ENCODE measurements around the gene WHAMM.
A peak's percentile ranks its signal among the peaks of the same experiment; 100 is the strongest.
"Not testable (repeated sequence)": the region's sequence is repeated elsewhere in the genome, so short reads cannot be mapped to it uniquely, and the experiment has no call there.

WHAMM gene, protein sequence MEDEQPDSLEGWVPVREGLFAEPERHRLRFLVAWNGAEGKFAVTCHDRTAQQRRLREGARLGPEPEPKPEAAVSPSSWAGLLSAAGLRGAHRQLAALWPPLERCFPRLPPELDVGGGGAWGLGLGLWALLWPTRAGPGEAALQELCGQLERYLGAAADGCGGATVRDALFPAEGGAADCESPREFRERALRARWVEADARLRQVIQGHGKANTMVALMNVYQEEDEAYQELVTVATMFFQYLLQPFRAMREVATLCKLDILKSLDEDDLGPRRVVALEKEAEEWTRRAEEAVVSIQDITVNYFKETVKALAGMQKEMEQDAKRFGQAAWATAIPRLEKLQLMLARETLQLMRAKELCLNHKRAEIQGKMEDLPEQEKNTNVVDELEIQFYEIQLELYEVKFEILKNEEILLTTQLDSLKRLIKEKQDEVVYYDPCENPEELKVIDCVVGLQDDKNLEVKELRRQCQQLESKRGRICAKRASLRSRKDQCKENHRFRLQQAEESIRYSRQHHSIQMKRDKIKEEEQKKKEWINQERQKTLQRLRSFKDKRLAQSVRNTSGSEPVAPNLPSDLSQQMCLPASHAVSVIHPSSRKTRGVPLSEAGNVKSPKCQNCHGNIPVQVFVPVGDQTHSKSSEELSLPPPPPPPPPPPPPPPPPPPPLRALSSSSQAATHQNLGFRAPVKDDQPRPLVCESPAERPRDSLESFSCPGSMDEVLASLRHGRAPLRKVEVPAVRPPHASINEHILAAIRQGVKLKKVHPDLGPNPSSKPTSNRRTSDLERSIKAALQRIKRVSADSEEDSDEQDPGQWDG

DNA sequence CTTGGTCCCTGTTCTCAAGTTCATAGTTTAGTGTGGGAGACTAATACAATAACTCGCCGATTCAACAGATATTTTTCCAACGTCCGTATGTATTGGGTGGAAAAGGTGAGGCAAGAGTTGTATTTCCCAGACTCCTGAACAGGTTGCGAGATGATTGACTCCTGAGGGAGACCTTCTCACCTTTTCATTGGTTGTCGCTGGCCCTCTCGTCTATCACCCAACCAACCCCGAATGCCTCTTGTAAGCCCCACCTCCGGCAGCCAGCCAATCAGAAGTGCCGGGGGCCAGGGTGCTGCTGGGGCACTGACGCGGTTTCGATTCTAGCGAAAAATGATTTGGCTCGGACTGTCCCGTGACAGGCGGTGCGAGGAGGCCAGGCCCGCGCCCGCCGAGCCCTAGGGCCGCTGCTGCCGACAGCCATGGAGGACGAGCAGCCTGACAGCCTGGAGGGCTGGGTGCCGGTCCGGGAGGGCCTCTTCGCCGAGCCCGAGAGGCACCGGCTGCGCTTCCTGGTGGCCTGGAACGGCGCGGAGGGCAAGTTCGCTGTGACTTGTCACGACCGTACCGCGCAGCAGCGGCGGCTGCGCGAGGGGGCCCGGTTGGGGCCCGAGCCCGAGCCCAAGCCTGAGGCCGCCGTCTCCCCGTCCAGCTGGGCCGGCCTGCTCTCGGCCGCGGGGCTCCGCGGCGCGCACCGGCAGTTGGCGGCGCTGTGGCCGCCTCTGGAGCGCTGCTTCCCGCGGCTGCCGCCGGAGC, at the start of gene WHAMM:
WHAMM (plus strand) TSS at position 321 of the 753 bp plus-strand sequence; CDS start at position 420, 99 bp downstream.
- peak; percentile 93 for DNase-seq

DNA sequence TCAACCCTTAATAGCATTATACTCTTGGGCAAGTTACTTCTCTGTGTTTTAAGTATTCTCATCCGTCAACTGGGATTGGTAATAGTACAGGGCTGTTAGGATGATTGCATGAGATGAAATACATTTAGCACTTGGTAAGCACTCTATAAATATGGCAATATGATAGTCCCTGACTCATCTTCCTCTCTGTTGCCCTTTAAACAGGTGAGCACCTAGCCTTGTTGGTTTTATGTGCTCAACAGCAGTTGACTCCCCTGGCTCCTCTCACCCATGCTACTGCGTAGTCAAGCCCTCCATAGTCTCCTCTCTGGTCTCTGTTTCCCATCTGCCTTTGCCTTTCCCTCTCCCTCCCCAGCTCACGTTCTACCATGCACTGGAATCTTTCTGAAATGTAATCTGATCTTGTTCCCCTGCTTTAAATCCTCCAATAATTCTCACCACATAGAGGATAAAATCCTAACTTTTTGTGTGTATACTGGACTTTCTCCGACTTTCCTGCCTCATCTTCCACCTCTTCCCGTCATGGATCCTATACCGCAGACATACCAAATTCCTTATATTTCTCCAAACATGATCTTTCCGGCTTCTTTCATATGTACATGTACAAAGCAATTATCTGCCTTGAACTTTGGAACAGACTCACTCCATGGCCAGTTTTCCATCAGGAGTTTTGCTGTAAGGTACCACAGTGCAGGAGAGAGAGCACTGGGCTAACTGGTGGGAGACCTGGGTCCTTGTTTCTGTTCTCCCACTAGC, 45.9 kb upstream of the WHAMM start:
- no peak for DNase-seq

DNA sequence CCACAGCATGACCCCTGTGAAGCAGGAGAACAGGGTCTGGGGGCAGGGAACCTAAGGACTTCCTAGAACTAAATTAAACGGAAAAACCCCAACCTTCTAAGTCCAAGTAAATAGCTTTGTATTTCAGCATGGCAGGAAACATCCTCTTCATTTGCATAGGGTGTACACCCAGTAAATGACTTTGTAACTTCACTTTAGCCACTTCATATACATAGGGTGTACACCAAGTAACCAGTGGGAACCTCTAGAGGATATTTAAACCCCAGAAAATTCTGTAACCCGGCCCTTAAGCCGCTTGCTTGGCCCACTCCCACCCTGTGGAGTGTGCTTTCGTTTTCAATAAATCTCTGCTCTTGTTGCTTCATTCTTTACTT, 45.3 kb upstream of the WHAMM start:
- no peak for DNase-seq

DNA sequence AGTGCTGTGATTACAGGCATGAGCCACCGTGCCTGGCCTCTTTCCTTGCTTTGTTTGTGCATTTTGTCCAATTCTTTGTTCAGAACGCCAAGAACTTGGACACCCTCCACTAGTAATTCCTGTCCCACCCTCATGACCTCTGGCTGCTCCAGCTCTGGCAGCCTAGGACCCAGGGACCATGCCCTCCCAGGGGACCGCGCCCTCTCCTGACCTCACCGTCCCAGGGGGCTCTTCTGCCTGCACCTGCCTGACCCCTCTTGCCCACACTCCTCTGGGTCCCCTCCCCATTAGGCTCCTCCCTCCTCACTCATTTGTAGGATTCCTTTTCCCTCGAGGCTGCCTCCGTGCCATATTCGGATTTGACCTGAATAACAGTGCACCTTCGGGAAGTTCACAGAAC, 44.7 kb upstream of the WHAMM start:
- no peak for DNase-seq

DNA sequence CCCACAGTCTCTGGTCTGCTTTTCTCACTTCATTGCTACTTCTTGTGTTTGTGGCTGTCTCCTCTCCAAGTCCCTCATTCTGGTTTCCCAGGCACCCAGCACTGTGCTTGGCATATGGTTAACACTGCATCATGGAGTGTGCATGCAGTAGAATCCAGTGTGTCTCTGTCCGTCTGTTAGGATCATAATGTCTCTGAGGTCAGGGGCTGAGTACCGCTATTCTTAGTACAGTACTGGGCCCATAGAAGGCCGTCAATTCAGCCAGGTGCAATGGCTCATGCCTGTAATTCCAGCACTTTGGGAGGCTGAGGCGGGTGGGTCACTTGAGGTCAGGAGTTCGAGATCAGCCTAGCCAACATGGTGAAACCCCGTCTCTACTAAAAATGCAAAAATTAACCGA, 43.2 kb upstream of the WHAMM start:
- not testable (repeated sequence) for DNase-seq

DNA sequence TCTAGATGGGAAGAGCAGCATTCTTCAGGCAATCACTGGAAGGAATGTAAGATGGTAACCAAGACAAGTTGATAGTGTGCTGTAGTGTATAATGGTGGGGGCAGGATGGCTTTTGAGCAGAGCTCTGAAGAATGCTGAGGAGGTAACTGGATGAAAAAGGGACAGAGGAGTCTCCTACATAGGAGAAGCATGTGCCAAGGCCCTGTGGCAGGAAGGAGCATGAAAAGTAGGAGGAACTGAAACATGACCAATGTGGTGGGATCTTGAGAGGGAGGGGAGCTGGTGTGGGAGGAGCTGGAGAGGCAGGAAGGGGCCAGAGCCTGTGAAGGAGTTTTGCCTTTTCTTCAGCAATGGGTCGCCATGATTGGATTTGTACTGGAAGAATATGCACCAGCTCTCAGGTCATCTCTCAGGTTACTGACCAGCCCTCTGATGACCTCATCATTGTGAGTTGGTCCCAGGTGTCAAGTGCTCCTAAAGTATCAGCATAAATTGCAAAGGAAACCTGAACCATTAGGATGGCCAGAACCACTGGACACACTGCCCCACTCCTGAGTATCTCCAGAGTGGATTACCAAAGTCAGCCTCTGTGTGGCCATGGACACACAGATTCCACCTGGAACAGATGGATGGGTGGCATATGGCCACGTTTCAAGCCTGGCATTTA, 42.1 kb upstream of the WHAMM start:
- no peak for DNase-seq

DNA sequence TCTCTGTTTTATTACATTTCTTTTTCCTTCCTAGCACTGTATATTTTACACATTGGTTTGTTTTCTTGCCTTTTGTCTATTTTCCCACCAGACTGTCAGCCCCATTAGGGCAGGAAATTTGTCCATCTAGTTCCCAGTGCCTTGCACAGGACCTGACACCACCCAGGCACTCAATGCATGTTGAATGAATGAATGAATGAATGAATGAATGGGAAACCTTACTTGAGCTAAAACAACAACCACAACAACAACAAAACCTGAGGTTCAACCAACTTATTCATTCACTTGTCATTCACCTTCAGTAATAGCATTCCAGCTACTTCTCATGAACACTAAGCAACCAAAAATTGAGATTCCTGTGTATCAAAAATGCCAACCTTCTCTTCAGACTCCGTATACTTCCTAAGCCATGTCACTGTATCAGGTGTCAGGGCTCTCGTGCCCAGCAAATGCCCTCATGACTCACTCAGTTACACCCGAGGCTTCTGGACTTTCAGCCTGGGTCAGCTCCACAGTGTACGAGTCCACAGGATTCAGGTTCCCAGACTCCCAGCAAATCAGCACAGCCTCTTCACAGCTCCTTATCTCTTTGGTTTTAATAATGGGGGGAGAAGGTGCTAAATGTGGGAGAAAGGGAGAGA, 40.9 kb upstream of the WHAMM start:
- DNase-seq = no peak

DNA sequence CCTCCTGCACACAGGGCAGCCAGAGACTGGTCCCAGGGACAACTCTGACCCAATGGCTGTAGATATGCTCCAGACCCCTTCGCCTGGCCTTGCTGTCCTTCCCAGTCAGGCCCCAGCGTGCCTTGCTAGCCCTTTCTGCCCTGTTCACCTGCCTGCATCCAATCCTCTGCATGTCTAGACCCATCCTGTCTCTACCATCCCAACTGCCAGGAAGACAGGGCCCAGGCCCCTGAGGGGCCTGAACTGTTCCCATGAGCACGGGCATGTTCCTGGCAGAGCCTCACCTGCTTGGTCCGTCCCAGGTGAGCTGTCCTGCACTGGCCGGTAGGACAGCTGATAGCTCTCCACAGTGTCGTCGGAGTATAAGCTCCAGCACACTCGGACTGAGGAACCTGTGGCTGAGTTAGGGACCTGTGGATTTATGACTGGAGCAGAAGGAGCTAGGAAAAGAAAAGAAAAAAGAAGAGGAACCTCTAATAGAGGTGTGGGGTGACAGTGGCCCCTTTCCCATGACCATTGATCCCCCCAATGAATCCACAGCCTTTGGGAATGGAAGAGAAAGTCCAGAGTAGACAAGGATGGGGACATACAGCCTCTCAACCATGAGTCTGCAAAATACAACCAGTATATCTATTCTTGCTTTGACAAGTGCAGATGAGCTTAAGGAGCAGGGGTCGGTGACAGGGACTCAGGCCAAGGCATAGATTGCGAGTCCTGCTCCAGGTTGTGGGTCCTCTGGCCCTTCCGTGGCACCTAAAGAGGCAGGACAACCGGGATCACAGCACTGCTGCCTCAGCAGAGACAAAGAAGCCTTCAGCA, 37.4 kb upstream of the WHAMM start:
- no peak for DNase-seq

DNA sequence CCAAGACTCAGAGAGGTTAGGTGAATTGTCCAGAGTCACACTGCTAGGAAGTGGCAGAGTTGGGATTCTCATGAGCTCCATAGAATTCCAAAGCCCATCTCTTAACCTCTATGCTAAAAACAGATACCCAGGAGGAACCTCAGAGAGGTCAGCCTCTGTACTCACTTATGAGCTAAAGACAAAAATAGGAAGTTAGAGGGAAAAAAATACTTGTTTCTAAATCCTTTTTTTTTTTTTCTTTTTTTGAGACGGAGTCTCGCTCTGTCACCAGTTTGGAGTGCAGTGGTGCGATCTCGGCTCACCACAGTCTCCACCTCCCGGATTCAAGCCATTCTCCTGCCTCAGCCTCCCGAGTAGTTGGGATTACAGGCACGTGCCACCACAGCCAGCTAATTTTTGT, 34.9 kb upstream of the WHAMM start:
- DNase-seq = no peak

DNA sequence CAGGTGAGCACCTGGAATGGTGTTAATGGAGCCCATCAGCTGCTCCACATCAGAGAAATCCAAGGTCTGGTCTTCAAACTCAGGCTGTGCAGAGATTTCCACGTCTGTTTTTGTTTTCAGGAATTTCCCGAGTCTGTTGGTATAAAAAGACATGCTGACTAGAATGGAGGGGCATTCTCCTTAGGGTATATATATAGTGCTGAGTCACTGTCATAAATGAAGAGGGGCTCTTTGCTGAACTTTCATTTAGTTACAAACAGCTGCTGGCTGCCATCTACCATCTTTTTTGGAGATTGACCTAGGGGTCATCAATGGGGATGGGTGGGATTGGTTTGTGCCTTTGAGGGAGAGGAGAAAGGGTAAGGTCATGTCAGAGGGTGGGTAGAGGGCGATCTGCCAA, 30.7 kb upstream of the WHAMM start:
- DNase-seq = no peak

DNA sequence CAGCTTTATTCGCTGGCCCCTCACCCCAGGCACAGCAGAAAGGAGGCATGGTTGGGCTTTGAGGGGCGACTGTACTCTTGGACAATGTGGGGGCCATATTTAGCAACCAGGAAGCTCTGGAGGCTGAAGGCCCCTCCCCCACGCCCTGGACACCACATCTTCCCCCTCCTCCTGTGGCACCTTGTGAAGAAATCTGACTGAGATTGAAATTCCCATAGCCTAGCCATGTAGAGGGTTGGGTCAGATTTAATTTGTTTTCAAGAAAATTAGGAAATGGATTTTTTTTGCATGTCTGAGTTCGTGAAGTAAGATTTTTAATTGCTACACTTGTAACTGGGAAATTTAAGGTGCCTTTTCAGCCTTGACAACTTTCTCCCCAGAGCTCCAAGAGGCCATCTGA, 28.1 kb upstream of the WHAMM start:
- no peak for DNase-seq

DNA sequence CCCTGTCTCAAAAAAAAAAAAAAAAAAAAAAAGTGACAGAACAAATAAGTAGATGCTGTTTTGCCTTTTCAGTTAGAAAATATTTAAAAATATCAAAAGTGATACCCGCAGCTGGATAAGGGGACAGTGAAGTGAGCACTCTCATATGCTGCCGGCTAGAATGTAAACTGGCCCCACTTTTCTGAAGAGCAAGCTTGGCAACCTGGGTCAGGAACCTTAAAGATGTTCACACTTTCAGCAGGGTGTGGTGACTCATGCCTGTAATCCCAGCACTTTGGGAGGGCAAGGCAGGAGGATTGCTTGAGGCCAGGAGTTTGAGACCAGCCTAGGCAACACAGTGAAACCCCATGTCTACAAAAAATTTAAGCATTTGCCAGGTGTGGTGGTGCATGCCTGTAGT, 20.9 kb upstream of the WHAMM start:
- no peak for DNase-seq

DNA sequence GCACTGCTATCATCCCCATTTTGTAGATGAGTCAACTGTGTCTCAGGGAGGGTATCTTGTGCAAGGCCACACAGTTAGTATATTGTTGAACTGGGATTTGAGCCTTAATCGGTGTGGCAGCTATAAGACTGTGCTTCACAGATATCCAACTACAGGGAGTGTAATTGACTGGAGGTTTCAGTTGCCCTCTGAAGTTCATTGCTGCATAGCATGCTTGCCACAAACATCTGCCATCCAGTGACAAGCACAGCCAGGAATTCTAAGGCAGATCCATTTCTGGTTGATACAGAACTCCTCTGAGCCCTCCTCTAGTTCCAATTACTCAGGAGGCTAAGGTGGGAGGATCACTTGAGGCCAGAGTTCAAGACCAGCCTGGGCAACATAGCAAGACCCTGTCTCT, 19.9 kb upstream of the WHAMM start:
- no peak for DNase-seq

DNA sequence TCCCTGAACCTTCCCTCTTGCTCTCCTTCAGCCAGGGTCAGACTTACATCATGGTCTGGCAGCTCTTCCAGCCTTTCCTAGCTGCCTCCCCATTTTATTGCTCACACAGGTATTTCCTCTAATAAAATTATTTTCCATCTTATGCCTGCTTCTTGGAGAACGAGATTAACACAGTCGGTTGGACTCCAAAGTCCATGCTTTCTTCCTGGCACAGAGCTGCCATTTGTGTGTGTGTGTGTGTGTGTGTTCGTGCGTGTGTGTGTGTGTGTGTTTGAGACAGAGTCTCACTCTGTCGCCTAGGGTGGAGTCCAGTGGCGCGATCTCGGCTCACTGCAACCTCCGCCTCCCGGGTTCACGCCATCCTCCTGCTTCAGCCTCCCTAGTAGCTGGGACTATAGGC, 19.1 kb upstream of the WHAMM start:
- no peak for DNase-seq

DNA sequence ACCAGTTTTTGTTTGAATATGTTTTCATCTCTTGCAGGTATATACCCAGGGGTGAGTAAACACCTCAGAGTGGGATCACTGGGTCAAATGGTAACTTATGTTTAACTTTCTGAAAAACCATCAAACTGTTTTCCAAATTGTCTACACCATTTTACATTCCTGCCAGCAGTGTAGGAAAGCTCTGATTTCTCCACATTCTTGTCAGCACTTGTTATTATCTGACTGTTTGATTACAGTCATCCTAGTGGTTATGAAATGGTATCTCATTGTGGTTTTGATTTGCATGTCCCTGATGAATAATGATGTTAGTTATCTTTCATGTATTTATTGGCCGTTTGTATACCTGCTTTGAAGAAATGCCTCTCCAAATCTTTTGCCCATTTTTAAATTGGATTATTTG, 17.4 kb upstream of the WHAMM start:
- no peak for DNase-seq

DNA sequence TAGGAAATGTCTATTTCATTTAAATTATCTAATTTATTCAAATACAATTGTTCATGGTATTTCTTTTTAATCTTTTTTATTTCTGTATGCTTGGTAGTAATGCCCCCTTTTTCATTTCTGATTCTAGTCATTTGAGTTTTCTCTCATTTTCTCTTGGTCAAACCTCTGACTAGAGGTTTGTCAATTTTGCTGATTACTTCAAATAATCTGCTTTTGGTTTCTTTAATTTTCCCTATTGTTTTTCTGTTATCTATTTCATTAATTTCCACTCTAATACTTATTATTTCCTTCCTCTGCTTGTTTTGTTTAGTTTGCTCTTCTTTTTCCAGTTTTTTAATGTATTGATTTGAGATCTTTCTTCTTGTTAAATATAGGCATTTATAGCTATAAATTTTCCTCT, 15.7 kb upstream of the WHAMM start:
- no peak for DNase-seq

DNA sequence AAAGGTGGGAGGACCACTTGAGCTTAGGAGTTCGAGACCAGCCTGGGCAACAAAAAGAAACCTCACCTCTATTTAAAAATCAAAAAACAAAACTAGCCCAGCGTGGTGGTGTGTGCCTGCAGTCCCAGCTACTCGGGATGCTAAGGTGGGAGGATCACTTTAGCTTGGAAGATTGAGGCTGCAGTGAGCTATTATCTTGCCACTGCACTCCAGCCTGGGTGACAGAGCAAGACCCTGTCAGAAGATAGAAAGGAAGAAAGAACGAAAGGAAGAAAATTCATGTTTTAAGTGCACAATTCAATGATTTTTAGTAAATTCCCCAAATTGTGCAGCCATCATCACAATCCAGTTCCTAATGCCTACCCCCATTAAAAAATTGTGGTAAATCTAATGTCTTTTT, 11.3 kb upstream of the WHAMM start:
- no peak for DNase-seq

DNA sequence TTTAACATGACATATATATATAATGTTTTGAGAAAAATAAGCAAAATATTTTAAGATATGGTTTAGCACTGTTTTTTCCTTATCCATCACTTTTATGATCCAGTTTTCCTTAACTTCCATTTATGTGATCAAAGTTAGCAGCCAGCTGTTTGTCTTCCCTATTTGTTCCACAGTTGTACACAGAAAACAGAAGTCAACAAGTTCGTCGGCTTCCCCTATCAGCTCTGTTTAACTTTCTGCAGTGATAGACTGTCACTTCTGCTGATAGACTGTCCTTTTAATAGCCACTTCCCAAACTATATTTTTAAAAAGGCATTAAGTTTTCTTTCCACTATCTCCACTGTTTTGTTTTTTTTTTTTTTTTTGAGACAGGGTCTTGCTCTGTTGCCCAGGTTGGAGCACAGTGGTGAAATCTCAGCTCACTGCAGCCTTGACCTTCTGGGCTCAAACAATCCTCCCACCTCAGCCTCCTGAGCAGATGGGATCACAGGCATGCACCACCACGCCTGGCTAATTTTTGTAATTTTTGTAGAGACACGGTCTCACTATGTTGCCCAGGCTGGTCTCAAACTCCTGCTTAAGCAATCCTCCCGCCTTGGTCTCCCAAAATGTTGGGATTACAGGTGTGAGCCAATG, 10.8 kb upstream of the WHAMM start:
- no peak for DNase-seq

DNA sequence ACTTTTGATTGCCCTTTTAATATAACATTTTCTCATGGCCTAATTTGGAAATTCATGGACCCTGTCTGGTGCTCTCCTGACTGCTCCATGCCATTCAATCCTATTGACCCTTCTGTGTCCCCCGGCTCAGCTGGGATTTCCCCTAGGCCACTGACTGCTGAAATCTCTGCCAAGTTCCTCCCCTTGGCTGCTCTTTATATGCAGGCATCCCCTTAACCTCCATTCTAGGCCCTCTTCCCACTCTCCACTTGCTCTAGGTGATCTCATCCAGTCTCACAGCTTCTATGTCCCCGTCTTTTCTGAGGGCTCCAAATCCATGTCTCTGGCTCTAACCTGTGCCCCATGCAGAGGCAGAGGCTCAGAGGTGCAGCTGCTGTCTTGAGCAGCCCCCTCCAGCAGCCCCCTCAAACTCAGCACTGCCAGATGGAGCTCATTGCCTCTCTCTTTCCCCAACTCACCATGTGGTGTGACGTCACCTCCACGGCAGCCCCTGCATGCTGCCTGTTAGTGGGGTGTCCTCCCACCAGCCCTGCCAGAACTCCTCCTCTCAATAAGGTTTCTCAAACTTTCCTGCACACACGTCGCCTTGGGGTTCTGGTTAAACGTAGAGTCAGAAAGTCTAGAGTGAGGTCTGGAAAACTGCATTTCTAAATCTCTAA, 10.1 kb upstream of the WHAMM start:
- no peak for DNase-seq

DNA sequence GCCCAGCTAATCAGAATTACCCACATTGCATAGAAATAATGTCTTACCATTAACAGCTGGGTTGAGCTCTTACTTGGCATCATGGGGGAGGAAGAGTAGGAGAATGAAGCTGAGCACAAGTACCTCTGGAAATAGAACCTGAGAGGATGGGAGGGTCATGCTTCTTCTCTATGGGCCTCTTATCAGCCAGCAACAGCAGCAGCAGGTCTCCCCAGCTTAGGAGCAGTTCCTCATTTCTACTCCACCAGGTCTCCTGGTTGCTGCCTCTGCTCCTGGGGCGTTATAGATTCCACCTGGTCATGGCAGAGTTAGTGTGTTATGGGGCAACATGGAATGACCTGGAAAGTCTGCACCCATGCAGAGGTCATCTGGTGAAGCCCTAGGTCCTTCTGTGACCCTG, 6.9 kb upstream of the WHAMM start:
- no peak for DNase-seq

Data from activated CD4-positive, CD25-positive, alpha-beta regulatory T cell treated with anti-CD3 and anti-CD28 coated beads, Interleukin-2, amount 50 U/mL, for 72 hours (primary cell).